COLO668 (cell line): Measurements from ENCODE around the gene UNC119B.

Experiments used
- DNase-seq: peaks from one replicate; lab custom pipeline; 2025; ENCODE audit not compliant: unreplicated experiment; lab: John Stamatoyannopoulos, UW

UNC119B gene

GRCh38 chr12:120762086-120762485 lies 51.8 kb downstream of the UNC119B start:
- no peak for DNase-seq

GRCh38 chr12:120763250-120763649 lies 53.0 kb downstream of the UNC119B start:
- DNase-seq: no peak

DNA sequence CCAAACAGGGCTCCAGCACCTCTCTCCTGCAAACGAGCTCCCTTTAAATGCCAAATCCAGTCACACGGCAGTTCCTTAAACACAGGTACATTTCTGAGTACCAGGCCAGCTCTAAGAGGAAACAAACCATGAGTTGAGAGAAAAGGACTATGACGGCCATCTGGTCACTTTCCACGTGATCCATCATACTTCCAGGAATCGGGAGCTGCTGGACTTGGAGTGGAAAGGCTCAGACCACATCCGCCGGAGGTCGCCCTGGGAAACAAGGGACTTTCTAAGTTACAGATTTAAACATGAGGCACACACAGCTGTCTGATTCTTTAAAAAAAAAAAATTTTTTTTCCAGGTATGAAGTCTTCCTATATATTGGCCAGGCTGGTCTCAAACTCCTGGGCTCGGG lies 54.6 kb downstream of the UNC119B start:
- no peak for DNase-seq

DNA sequence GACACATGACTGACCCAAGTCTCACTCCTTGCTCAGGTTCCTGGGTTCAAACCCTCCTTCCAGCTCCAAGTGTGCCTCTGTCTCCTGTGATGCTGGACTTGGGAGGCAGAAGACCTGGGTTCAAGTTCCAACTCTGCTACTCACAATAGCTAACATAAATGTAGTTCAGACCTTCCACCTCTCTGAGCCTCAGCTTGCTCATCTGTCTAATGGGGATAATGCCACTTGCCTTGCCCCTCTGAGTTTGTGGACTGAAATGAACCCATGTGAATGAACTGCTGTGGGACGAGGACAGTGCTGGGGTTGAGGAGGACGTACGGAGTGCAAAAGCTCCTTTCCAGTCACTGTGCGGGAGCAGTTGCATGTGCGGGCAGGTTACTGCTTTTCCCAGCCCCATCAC lies 56.3 kb downstream of the UNC119B start:
- no peak for DNase-seq

DNA sequence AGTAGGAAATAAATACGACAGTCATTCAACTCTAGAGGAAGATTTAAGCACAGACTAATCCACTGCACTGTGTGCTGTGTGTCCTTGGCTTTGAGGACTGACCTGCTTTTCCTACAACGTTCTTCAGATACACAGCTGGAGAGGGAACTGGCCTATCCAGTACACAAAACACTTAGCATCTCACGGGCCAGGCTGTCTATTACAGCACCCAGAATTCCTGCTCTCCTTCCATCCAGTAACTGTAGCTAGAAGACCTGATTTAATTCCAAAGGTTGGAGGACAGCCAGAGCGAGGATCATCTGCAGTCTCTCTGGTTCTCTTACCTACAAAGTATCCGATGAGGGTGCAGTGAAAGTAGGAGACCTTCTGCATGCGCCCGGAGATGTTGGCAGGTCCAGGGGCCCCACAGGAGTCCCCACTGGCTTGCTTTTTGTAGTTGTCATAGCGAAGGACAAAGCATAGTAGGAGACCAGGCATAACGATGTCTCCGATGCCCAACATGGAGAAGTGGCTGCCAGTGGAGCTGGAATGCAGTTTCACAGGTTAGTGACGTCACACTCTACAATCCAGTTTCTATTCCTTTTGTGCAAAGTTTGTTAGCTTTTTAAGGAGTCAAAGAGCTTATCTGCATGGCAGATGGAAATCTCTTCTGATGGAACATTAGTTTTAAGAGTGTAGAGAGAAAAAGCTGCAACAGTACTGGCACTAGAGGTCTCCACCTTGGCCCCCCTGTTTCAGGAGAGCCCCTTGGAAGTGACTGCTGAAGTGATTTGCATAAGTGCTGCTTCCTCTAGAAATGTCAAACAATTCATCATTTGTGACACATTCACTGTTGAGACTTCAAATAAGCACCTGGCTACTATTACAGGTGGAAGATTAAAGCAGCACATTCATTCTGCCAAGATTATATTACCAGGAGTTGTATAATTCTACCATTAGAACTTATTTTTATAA lies 57.1 kb downstream of the UNC119B start:
- no peak for DNase-seq

- DNase-seq: no peak
Measured at GRCh38 chr12:120771097-120771496, 60.8 kb downstream of the UNC119B start.
